A549 (cell line): ENCODE results near the gene WDR62. TPM values are rescaled to one million over a fixed set of nuclear protein-coding genes. Genes with fewer than 3 reads are reported as not detected.

Source experiments
- ATAC-seq, 2 experiments: fragments of 200-7000 bp in 1 of 2; fragments of >200 bp in 1 of 2; cut with Nextera tagmentation in 1 of 2; cut with Tn5 transposase in 1 of 2; 3 replicates each; pipeline versions ENCODE4 v1.8.0 to v1.9.1; 2018 to 2020; ENCODE audit warnings: mild to moderate bottlenecking in 1 of 2, moderate library complexity in 1 of 2
- CTCF ChIA-PET: fragments of 300-600 bp; sonication (Branson Sonifier 250); formaldehyde crosslinking; extraction: SDS; loops from one replicate; lab custom pipeline; 2021; ENCODE audit warnings: antibody characterized with exemption, inconsistent platforms; lab: Yijun Ruan, JAX
- POLR2A ChIA-PET: fragments of 350-600 bp; formaldehyde crosslinking; extraction: SDS; loops from one replicate; lab custom pipeline; 2021; ENCODE audit warnings: antibody characterized with exemption, inconsistent platforms; lab: Yijun Ruan, JAX
- DNase-seq, 2 experiments: peaks; one replicate each; pipeline versions ENCODE4 v3.0.0 to v3.0.0-alpha.2; 2011 to 2016; ENCODE audit warnings: low read depth in 1 of 2, low spot score in 1 of 2
- FAIRE-seq: peaks from 2 replicates; lab custom pipeline; 2011; peaks lifted over from hg19 to GRCh38; lab: Jason Lieb, UNC
- H3K27ac ChIP-seq, 2 experiments: fragments of >200 bp; sonication (Bioruptor Twin); formaldehyde crosslinking; 3 replicates each; pipeline ENCODE4 v1.5.1; 2016 to 2017
- H3K4me1 ChIP-seq: fragments of >200 bp; sonication (Bioruptor Twin); formaldehyde crosslinking; 3 replicates; pipeline ENCODE4 v1.6.1; 2016
- H3K4me2 ChIP-seq: fragments of >200 bp; sonication (Bioruptor Twin); formaldehyde crosslinking; 3 replicates; pipeline ENCODE4 v1.6.1; 2016
- H3K4me3 ChIP-seq: fragments of >200 bp; sonication (Bioruptor Twin); formaldehyde crosslinking; 3 replicates; pipeline ENCODE4 v1.5.1; 2016
- H3K9me3 ChIP-seq: fragments of >200 bp; sonication (Bioruptor Twin); formaldehyde crosslinking; 3 replicates; pipeline ENCODE4 v1.6.1; 2016
- BHLHE40 ChIP-seq: IDR thresholded peaks from 2 replicates; pipeline ENCODE4 v1.6.1; 2012; ENCODE audit warnings: low read depth, low read length, inconsistent platforms
- CEBPB ChIP-seq, 2 experiments: fragments of >200 bp in 1 of 2; sonication (Bioruptor Twin) in 1 of 2; formaldehyde crosslinking in 1 of 2; IDR thresholded peaks; 2 replicates each; pipeline ENCODE4 v1.6.1; 2012 to 2016
- CHD2 ChIP-seq: fragments of 150-350 bp; IDR thresholded peaks from 2 replicates; pipeline ENCODE4 v1.6.1; 2014; ENCODE audit warnings: low read length; ENCODE audit not compliant: partially characterized antibody
- CHD4 ChIP-seq: fragments of 200-600 bp; sonication (generic); IDR thresholded peaks from 2 replicates; pipeline ENCODE4 v1.6.1; 2016; ENCODE audit warnings: antibody characterized with exemption, mild to moderate bottlenecking, borderline replicate concordance
- EHF ChIP-seq: fragments of 250-450 bp; sonication (Bioruptor Pico); IDR thresholded peaks from 2 replicates; pipeline ENCODE4 v1.5.0; 2020; ENCODE audit warnings: mild to moderate bottlenecking
- ESRRA ChIP-seq: fragments of 150-350 bp; IDR thresholded peaks from 2 replicates; pipeline ENCODE4 v1.6.1; 2014; ENCODE audit warnings: mild to moderate bottlenecking, low read length, borderline replicate concordance
- FOSL2 ChIP-seq, 2 experiments: fragments of 450-650 bp in 1 of 2; fragments of >200 bp in 1 of 2; sonication (Bioruptor Twin) in 1 of 2; formaldehyde crosslinking; IDR thresholded peaks; 2 replicates each; pipeline versions ENCODE4 v1.5.0 to v1.6.1; 2016 to 2020; ENCODE audit warnings: mild to moderate bottlenecking in 1 of 2, moderate library complexity in 1 of 2
- GATA3 ChIP-seq: IDR thresholded peaks from 2 replicates; pipeline ENCODE4 v1.6.1; 2012; ENCODE audit warnings: borderline replicate concordance
- HDAC2 ChIP-seq: fragments of 200-600 bp; sonication (generic); IDR thresholded peaks from 2 replicates; pipeline ENCODE4 v1.6.1; 2016
- JUN ChIP-seq, 2 experiments: fragments of >200 bp; sonication (Bioruptor Twin); formaldehyde crosslinking; IDR thresholded peaks; 2 replicates in 1 of 2; 3 replicates in 1 of 2; pipeline ENCODE4 v1.6.1; 2016 to 2017
- KDM5A ChIP-seq: fragments of 200-600 bp; sonication (generic); IDR thresholded peaks from 2 replicates; pipeline ENCODE4 v1.6.1; 2016; ENCODE audit warnings: antibody characterized with exemption, mild to moderate bottlenecking
- MAZ ChIP-seq: fragments of 150-350 bp; IDR thresholded peaks from 2 replicates; pipeline ENCODE4 v1.6.1; 2014; ENCODE audit warnings: antibody characterized with exemption, low read depth, low read length, borderline replicate concordance
- NPAS2 ChIP-seq: fragments of 250-450 bp; sonication (Bioruptor Pico); IDR thresholded peaks from 2 replicates; pipeline ENCODE4 v1.8.0; 2022; ENCODE audit warnings: mild to moderate bottlenecking, moderate library complexity, borderline replicate concordance
- NR3C1 ChIP-seq: fragments of >200 bp; sonication (Bioruptor Twin); formaldehyde crosslinking; IDR thresholded peaks from 3 replicates; pipeline ENCODE4 v1.6.1; 2017
- PHF8 ChIP-seq: fragments of 200-600 bp; sonication (generic); IDR thresholded peaks from 2 replicates; pipeline ENCODE4 v1.6.1; 2016; ENCODE audit warnings: low read depth, mild to moderate bottlenecking, antibody characterized with exemption, moderate library complexity, borderline replicate concordance
- POLR2A ChIP-seq: IDR thresholded peaks from 2 replicates; pipeline ENCODE4 v1.6.1; 2012; ENCODE audit warnings: mild to moderate bottlenecking, low read length
- RNF2 ChIP-seq: fragments of 200-600 bp; sonication (generic); IDR thresholded peaks from 2 replicates; pipeline ENCODE4 v1.6.1; 2016; ENCODE audit warnings: low read depth, mild to moderate bottlenecking, antibody characterized with exemption, moderate library complexity, borderline replicate concordance
- SMC3 ChIP-seq: fragments of >200 bp; sonication (Bioruptor Twin); formaldehyde crosslinking; IDR thresholded peaks from 3 replicates; pipeline ENCODE4 v1.6.1; 2018; ENCODE audit warnings: inconsistent platforms
- SREBF2 ChIP-seq: fragments of 450-650 bp; IDR thresholded peaks from 2 replicates; pipeline ENCODE4 v1.6.1; 2014; ENCODE audit warnings: mild to moderate bottlenecking, moderate library complexity
- TP53 ChIP-seq: fragments of 250-450 bp; sonication (Bioruptor Pico); IDR thresholded peaks from 2 replicates; pipeline ENCODE4 v1.5.0; 2021; ENCODE audit warnings: mild to moderate bottlenecking, moderate library complexity
- ZNF302 ChIP-seq: fragments of 250-450 bp; sonication (Bioruptor Pico); IDR thresholded peaks from 2 replicates; pipeline ENCODE4 v1.9.0; 2021; ENCODE audit warnings: inconsistent platforms, mild to moderate bottlenecking, moderate library complexity
- WGBS: methylation state at CpG from one replicate; pipeline ENCODE4 v1.1.6; 2017; ENCODE audit errors: missing lambda C conversion rate; 5-methylcytosine and 5-hydroxymethylcytosine counted together
- polyA plus RNA-seq, 4 experiments: library from polyadenylated mRNA; depleted of rRNA in 3 of 4; stranded (reverse); fragments of >200 nt; fragmentation: RNase III in 1 of 4; extraction: RNeasy Plus Mini Kit Qiagen cat#74134 plus additional on column Dnase treatment in 1 of 4; gene quantifications; 2 replicates in 3 of 4; 3 replicates in 1 of 4; pipeline ENCODE4 v1.2.3, GENCODE V29; 2011 to 2017
- TF ChIP-seq, protein P1 (sequence below): fragments of >200 bp; sonication (Bioruptor Twin); formaldehyde crosslinking; IDR thresholded peaks from 3 replicates; pipeline ENCODE4 v1.6.1; 2016
- TF ChIP-seq, protein P2 (sequence below): IDR thresholded peaks from 2 replicates; pipeline ENCODE4 v1.6.1; 2012; ENCODE audit warnings: low read depth, borderline replicate concordance
- TF ChIP-seq, protein P3 (sequence below): fragments of 450-650 bp; IDR thresholded peaks from 2 replicates; pipeline ENCODE4 v1.6.1; 2014; ENCODE audit warnings: antibody characterized with exemption
- TF ChIP-seq, protein P4 (sequence below): IDR thresholded peaks from 2 replicates; pipeline ENCODE4 v1.6.1; 2012

The WDR62 gene
- polyA plus RNA-seq, 2 of the 4 experiments (the other 2 are of a cell fraction) = 15.5 to 32.9 TPM

DNA sequence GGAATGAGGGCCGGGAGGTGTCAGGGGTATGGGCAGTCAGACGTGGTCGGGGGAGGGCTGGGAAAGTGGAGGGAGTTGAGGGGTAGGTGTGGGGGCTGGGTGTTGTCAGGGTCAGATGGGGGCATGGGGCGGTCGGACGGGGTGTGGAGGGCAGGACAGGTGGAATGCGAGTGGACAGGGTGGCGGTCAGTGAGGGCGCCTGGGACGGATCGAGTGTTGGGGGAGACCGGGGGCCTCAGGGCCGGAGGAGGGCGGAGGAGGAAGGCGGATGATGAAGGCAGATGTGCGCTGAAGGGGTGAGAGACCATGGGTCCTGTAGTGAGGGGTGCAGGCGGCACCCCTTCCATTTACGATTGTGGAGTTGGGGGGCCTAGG, 66.3 kb downstream of the WDR62 start:
- POLR2A ChIA-PET = no interaction called here
- H3K27ac ChIP-seq = no peak overlapping the region
- DNase-seq = no peak
- no peak overlapping the region for H3K4me2 ChIP-seq
- H3K4me1 ChIP-seq = peaks cover 16% of the 10 kb centered on the region
- TF ChIP-seq NR3C1 (no peak), CEBPB (IDR thresholded peaks at IDR 0.05) (no peak), JUN (IDR thresholded peaks at IDR 0.05) (no peak), SMC3 (no peak), POLR2A (no peak), CHD4 (no peak), SREBF2 (no peak), NPAS2 (CRISPR knock-in tag) (no peak), PHF8 (no peak), RNF2 (no peak), ZNF302 (no peak), MAZ (no peak), KDM5A (no peak), CHD2 (no peak), FOSL2 (IDR thresholded peaks at IDR 0.05) (no peak), FOSL2 (CRISPR knock-in tag; IDR thresholded peaks at IDR 0.05) (no peak)
- TF ChIP-seq, protein P1, sequence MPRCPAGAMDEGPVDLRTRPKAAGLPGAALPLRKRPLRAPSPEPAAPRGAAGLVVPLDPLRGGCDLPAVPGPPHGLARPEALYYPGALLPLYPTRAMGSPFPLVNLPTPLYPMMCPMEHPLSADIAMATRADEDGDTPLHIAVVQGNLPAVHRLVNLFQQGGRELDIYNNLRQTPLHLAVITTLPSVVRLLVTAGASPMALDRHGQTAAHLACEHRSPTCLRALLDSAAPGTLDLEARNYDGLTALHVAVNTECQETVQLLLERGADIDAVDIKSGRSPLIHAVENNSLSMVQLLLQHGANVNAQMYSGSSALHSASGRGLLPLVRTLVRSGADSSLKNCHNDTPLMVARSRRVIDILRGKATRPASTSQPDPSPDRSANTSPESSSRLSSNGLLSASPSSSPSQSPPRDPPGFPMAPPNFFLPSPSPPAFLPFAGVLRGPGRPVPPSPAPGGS = no peak
- TF ChIP-seq, protein P2, sequence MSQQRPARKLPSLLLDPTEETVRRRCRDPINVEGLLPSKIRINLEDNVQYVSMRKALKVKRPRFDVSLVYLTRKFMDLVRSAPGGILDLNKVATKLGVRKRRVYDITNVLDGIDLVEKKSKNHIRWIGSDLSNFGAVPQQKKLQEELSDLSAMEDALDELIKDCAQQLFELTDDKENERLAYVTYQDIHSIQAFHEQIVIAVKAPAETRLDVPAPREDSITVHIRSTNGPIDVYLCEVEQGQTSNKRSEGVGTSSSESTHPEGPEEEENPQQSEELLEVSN = no peak
- TF ChIP-seq, all 56 proteins: peak for 0
- WGBS = 95% methylated on average over 17 of the region's 18 CpGs
- CTCF ChIA-PET = interaction anchor here (1.0 to 1.9 kb wide), 4 partner anchors 17 to 61 kb away, joined by 3 to 9 read pairs (median 6); no protein-coding TSS in a partner anchor
- Histone ChIP-seq H3K9me3 (no peaks in the 10 kb centered on the region), H3K4me3 (no peak overlapping the region)
- FAIRE-seq = no peak
- ATAC-seq = no peak

DNA sequence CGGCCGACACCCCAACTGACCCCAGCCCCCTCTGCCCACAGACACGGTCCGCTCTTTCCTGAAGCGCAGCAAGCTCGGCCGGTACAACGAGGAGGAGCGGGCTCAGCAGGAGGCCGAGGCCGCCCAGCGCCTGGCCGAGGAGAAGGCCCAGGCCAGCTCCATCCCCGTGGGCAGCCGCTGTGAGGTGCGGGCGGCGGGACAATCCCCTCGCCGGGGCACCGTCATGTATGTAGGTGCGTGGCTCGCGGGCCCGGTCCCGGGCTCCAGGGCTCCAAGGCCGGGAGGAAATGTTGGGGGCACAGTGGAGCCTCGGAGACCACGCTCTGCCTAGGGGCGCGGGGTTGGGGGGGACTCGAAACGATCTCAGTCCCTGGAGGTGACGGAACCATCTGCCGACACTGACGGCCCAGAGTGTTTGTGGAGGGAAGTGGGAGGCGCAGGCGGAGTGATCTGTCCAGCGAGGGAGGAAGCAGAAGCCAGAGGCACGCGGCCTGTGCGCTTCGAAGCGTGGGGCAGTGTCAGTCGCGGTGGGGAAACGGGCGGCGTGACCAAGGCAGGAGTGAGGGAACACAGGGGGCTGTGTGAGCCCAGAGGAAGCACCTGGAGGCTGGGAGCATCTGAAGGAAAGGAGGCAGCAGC, 66.9 kb downstream of the WDR62 start:
- WGBS = 93% methylated on average over 49 of the region's 49 CpGs
- FAIRE-seq (no peak), ATAC-seq (no peak; a peak in 1 of 6 replicates), DNase-seq (no peak)
- Histone ChIP-seq H3K4me2 (no peak overlapping the region), H3K9me3 (no peaks in the 10 kb centered on the region), H3K4me1 (peaks cover 10% of the 10 kb centered on the region), H3K27ac (no peak overlapping the region), H3K4me3 (no peak overlapping the region)
- ChIA-PET CTCF (interaction anchor here (0.7 to 1.0 kb wide), 3 partner anchors 17 to 239 kb away, joined by 3 to 4 read pairs (median 3); no protein-coding TSS in a partner anchor), POLR2A (no interaction called here)
- TF ChIP-seq, protein P3, sequence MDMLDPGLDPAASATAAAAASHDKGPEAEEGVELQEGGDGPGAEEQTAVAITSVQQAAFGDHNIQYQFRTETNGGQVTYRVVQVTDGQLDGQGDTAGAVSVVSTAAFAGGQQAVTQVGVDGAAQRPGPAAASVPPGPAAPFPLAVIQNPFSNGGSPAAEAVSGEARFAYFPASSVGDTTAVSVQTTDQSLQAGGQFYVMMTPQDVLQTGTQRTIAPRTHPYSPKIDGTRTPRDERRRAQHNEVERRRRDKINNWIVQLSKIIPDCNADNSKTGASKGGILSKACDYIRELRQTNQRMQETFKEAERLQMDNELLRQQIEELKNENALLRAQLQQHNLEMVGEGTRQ = no peak
- TF ChIP-seq GATA3 (no peak), SREBF2 (no peak), ESRRA (no peak), EHF (CRISPR knock-in tag) (no peak), BHLHE40 (no peak), PHF8 (no peak), FOSL2 (IDR thresholded peaks at IDR 0.05) (no peak), FOSL2 (CRISPR knock-in tag; IDR thresholded peaks at IDR 0.05) (no peak), TP53 (CRISPR knock-in tag) (no peak), HDAC2 (no peak)
- TF ChIP-seq, protein P1 = no peak
- TF ChIP-seq, protein P4, sequence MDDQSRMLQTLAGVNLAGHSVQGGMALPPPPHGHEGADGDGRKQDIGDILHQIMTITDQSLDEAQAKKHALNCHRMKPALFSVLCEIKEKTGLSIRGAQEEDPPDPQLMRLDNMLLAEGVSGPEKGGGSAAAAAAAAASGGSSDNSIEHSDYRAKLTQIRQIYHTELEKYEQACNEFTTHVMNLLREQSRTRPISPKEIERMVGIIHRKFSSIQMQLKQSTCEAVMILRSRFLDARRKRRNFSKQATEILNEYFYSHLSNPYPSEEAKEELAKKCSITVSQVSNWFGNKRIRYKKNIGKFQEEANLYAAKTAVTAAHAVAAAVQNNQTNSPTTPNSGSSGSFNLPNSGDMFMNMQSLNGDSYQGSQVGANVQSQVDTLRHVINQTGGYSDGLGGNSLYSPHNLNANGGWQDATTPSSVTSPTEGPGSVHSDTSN = no peak
